ENCODE measurements around the gene CTNNBIP1. TPM values are rescaled to one million over a fixed set of nuclear protein-coding genes. Genes with fewer than 3 reads are reported as not detected.

Gene CTNNBIP1
- total and polyA plus RNA-seq, 9 of the 15 experiments (the other 6 are each of a cell fraction or from before 2014, with no cell fraction given) = 0.65 to 29.2 (median 14.7) TPM

DNA sequence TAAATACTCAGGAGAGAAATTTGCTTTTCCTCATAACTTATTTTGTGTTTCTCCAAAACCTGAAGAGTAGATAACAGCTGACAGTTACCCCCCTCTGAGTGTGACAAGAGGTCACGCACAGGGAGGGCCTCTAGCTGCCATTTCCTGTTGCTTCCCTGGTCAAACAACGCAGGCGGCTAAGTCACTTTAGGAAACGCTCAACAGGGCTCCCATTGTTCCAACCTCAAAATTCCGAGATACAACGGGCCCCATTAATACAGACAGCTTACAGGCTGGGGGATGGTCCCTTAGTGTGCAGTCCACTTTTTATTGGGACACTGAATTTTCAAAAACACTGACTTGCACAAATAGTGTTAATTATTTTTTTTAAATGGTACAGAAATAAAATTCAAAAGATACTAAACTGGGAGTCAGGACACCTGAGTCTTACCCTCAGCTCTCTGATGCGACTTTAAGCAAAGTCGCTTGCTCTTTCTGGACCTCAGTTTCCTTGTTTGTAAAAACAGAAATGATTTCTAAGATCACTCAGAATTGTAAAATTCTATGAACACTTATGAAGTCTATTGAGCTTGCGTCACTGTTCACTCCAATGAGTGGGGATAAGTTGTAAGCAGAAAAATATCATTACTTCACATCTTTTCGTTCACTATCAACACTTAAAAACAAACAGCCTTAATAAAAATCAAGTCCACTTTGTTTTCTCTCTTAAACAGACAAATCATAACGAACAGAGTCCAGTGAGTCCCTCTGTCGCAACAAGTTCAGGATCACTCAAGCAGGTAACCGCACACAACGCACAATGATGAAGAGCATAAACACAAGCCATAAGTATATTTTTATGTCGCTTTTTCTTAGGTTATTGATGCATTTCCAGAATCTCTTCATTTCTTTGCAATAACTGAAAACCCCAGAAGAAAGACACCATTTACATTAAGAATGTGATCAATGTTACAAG, 19.6 kb upstream of the CTNNBIP1 start (continued):
- TF ChIP-seq MEIS2 (IDR thresholded peaks at IDR 0.05; ENCODE audit: partially characterized antibody) (peak; percentile 80), THRAP3 (IDR thresholded peaks at IDR 0.05; ENCODE audit: borderline replicate concordance) (no peak), JUN (IDR thresholded peaks at IDR 0.05; ENCODE audit: borderline replicate concordance, low read depth, low read length) (no peak), JUN (CRISPR knock-in tag; IDR thresholded peaks at IDR 0.05; ENCODE audit: borderline replicate concordance) (no peak), SRSF9 (IDR thresholded peaks at IDR 0.05; ENCODE audit: borderline replicate concordance, low read depth, low read length) (no peak), CBX2 (IDR thresholded peaks at IDR 0.05; ENCODE audit: insufficient read depth, low read length, poor library complexity, severe bottlenecking) (no peak), HNRNPK (IDR thresholded peaks at IDR 0.05; ENCODE audit: low read depth, low read length, poor library complexity, severe bottlenecking) (no peak), U2AF2 (optimal IDR thresholded peaks at IDR 0.05; ENCODE audit: low read depth, low read length) (no peak), RFX7 (CRISPR knock-in tag; IDR thresholded peaks at IDR 0.05) (no peak), NCOA4 (IDR thresholded peaks at IDR 0.05; ENCODE audit: partially characterized antibody) (no peak), MAFK (IDR thresholded peaks at IDR 0.05; ENCODE audit: low read length) (no peak), TARDBP (IDR thresholded peaks at IDR 0.05) (no peak), SREBF2 (CRISPR knock-in tag; IDR thresholded peaks at IDR 0.05) (no peak), STAT5B (CRISPR knock-in tag; IDR thresholded peaks at IDR 0.05) (no peak), ARID4B (CRISPR knock-in tag; IDR thresholded peaks at IDR 0.05) (no peak)
- TF ChIP-seq, protein P1, sequence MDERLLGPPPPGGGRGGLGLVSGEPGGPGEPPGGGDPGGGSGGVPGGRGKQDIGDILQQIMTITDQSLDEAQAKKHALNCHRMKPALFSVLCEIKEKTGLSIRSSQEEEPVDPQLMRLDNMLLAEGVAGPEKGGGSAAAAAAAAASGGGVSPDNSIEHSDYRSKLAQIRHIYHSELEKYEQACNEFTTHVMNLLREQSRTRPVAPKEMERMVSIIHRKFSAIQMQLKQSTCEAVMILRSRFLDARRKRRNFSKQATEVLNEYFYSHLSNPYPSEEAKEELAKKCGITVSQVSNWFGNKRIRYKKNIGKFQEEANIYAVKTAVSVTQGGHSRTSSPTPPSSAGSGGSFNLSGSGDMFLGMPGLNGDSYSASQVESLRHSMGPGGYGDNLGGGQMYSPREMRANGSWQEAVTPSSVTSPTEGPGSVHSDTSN (CRISPR knock-in tag; IDR thresholded peaks at IDR 0.05; ENCODE audit: low read depth) = no peak
- TF ChIP-seq, protein P1 (tag; conservative IDR thresholded peaks at IDR 0.05; ENCODE audit: low read depth) = peak; percentile 78
- TF ChIP-seq, protein P2, sequence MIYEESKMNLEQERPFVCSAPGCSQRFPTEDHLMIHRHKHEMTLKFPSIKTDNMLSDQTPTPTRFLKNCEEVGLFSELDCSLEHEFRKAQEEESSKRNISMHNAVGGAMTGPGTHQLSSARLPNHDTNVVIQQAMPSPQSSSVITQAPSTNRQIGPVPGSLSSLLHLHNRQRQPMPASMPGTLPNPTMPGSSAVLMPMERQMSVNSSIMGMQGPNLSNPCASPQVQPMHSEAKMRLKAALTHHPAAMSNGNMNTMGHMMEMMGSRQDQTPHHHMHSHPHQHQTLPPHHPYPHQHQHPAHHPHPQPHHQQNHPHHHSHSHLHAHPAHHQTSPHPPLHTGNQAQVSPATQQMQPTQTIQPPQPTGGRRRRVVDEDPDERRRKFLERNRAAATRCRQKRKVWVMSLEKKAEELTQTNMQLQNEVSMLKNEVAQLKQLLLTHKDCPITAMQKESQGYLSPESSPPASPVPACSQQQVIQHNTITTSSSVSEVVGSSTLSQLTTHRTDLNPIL (CRISPR knock-in tag; IDR thresholded peaks at IDR 0.05) = no peak
